GM06990 (cell line): ENCODE results near the gene RASL12.

Source experiments
- DNase-seq: peaks from one replicate; pipeline ENCODE4 v3.0.0-alpha.2; 2011; ENCODE audit not compliant: insufficient read length; ENCODE audit errors: extremely low read depth
- H3K27me3 ChIP-seq: replicated peaks from 2 replicates; pipeline ENCODE4 v1.6.0; 2011; ENCODE audit warnings: low read length; ENCODE audit not compliant: control insufficient read depth, insufficient read depth
- H3K36me3 ChIP-seq: 2 replicates; pipeline ENCODE4 v1.5.1; 2011; ENCODE audit warnings: low read length; ENCODE audit not compliant: control insufficient read depth, insufficient read depth
- H3K4me3 ChIP-seq: replicated peaks from 2 replicates; pipeline ENCODE4 v1.5.1; 2011; ENCODE audit warnings: low read depth, mild to moderate bottlenecking, control low read depth, low read length
- CTCF ChIP-seq: IDR thresholded peaks from 2 replicates; pipeline ENCODE4 v1.5.1; 2011; ENCODE audit warnings: low read length, control low read depth, mild to moderate bottlenecking, inconsistent platforms; ENCODE audit not compliant: insufficient read depth, poor library complexity, severe bottlenecking

Gene RASL12

GRCh38 chr15:65038428-65038827, 29.4 kb downstream of the RASL12 start:
- DNase-seq = no peak
- no peaks in the 10 kb centered on the region for H3K36me3 ChIP-seq
- no peak for TF ChIP-seq CTCF
- no peak overlapping the region for H3K4me3 ChIP-seq
- H3K27me3 ChIP-seq = no peaks in the 10 kb centered on the region

- DNase-seq = no peak
- TF ChIP-seq CTCF = no peak
Observed at GRCh38 chr15:65037309-65037708, 30.5 kb downstream of the RASL12 start.

GRCh38 chr15:65034719-65035118, 33.1 kb downstream of the RASL12 start:
- no peak for DNase-seq
- H3K4me3 ChIP-seq = no peak overlapping the region
- H3K27me3 ChIP-seq = no peaks in the 10 kb centered on the region
- TF ChIP-seq CTCF = no peak
- H3K36me3 ChIP-seq = no peaks in the 10 kb centered on the region

More at GRCh38 chr15:65037309-65037708, 30.5 kb downstream of the RASL12 start:
- Histone ChIP-seq H3K4me3 (no peak overlapping the region), H3K27me3 (no peaks in the 10 kb centered on the region), H3K36me3 (no peaks in the 10 kb centered on the region)

GRCh38 chr15:65033659-65034269, 34.0 kb downstream of the RASL12 start:
- Histone ChIP-seq H3K27me3 (no peaks in the 10 kb centered on the region), H3K36me3 (no peaks in the 10 kb centered on the region), H3K4me3 (no peak overlapping the region)
- DNase-seq = no peak
- peak; percentile 71 for TF ChIP-seq CTCF

GRCh38 chr15:65032801-65033537, 34.8 kb downstream of the RASL12 start:
- TF ChIP-seq CTCF = peak; percentile 74
- Histone ChIP-seq H3K4me3 (no peak overlapping the region), H3K36me3 (no peaks in the 10 kb centered on the region), H3K27me3 (no peaks in the 10 kb centered on the region)
- peak; percentile 49 for DNase-seq
